WTC11 (cell line): ENCODE data around the gene ITGAE. TPM values are rescaled to one million over a fixed set of nuclear protein-coding genes. Genes with fewer than 3 reads are reported as not detected.

Source experiments
- ATAC-seq: fragments of 200-7000 bp; cut with Tn5 transposase; 2 replicates; pipeline ENCODE4 v1.10.0; 2021; ENCODE audit warnings: mild to moderate bottlenecking, moderate library complexity
- CTCF ChIA-PET: fragments of 300-600 bp; sonication (Branson Sonifier 250); formaldehyde crosslinking; loops from one replicate; lab custom pipeline; 2021; ENCODE audit warnings: antibody characterized with exemption; lab: Charles Lee
- POLR2A ChIA-PET: fragments of 350-600 bp; sonication (Branson Sonifier 250); formaldehyde crosslinking; loops from one replicate; lab custom pipeline; 2021; ENCODE audit warnings: antibody characterized with exemption; lab: Charles Lee
- DNase-seq: peaks from one replicate; pipeline ENCODE4 v3.0.0; 2021; ENCODE audit warnings: low spot score
- H3K27ac Mint-ChIP-seq: 2 replicates; pipeline ENCODE4 v1.8.0; 2021; ENCODE audit warnings: mixed read lengths
- H3K27me3 Mint-ChIP-seq: 2 replicates; pipeline ENCODE4 v1.8.0; 2021; ENCODE audit warnings: low read depth, mild to moderate bottlenecking, moderate library complexity, mixed read lengths
- H3K36me3 Mint-ChIP-seq: 2 replicates; pipeline ENCODE4 v1.8.0; 2021; ENCODE audit warnings: mixed read lengths
- H3K4me1 Mint-ChIP-seq: 2 replicates; pipeline ENCODE4 v1.8.0; 2022; ENCODE audit warnings: mixed read lengths
- H3K4me3 Mint-ChIP-seq: 2 replicates; pipeline ENCODE4 v1.8.0; 2021; ENCODE audit warnings: mild to moderate bottlenecking, moderate library complexity, mixed read lengths
- H3K9me3 Mint-ChIP-seq: 2 replicates; pipeline ENCODE4 v1.8.0; 2021; ENCODE audit warnings: mixed read lengths
- CDX4 ChIP-seq: fragments of 250-450 bp; sonication (Bioruptor Pico); IDR thresholded peaks from 2 replicates; pipeline ENCODE4 v1.9.0; 2021; ENCODE audit warnings: moderate library complexity, mild to moderate bottlenecking, inconsistent platforms, borderline replicate concordance
- FOXP4 ChIP-seq: sonication (generic); formaldehyde crosslinking; IDR thresholded peaks from 2 replicates; pipeline ENCODE4 v1.8.0; 2022; ENCODE audit warnings: mild to moderate bottlenecking, missing genetic modification reagents
- NFYB ChIP-seq: sonication (generic); formaldehyde crosslinking; conservative IDR thresholded peaks from 2 replicates; pipeline ENCODE4 v1.8.0; 2022; ENCODE audit warnings: low read depth, missing genetic modification reagents
- SMAD3 ChIP-seq: sonication (generic); formaldehyde crosslinking; IDR thresholded peaks from 2 replicates; pipeline ENCODE4 v1.8.0; 2022; ENCODE audit warnings: missing genetic modification reagents, mild to moderate bottlenecking, borderline replicate concordance
- SP1 ChIP-seq: sonication (generic); formaldehyde crosslinking; conservative IDR thresholded peaks from 2 replicates; pipeline ENCODE4 v1.8.1; 2022; ENCODE audit warnings: missing genetic modification reagents
- ZNF138 ChIP-seq: sonication (generic); formaldehyde crosslinking; conservative IDR thresholded peaks from 2 replicates; pipeline ENCODE4 v1.8.1; 2022; ENCODE audit warnings: mild to moderate bottlenecking, moderate library complexity, missing genetic modification reagents
- ZNF219 ChIP-seq: sonication (generic); formaldehyde crosslinking; IDR thresholded peaks from 2 replicates; pipeline ENCODE4 v1.8.0; 2023; ENCODE audit warnings: missing genetic modification reagents, mild to moderate bottlenecking, borderline replicate concordance
- ZNF232 ChIP-seq: sonication (generic); formaldehyde crosslinking; IDR thresholded peaks from 2 replicates; pipeline ENCODE4 v1.8.0; 2022; ENCODE audit warnings: mild to moderate bottlenecking, missing genetic modification reagents
- ZNF396 ChIP-seq: fragments of 250-450 bp; sonication (Bioruptor Pico); IDR thresholded peaks from 2 replicates; pipeline ENCODE4 v1.8.0; 2021; ENCODE audit warnings: mild to moderate bottlenecking, moderate library complexity, borderline replicate concordance
- total RNA-seq: library from RNA; stranded (reverse); gene quantifications from 3 replicates; pipeline ENCODE4 v1.2.3, GENCODE V29; 2021
- TF ChIP-seq, protein P1 (sequence below): sonication (generic); formaldehyde crosslinking; IDR thresholded peaks from 2 replicates; pipeline ENCODE4 v1.8.1; 2022; ENCODE audit warnings: mild to moderate bottlenecking, missing genetic modification reagents, moderate library complexity, borderline replicate concordance
- TF ChIP-seq, protein P2 (sequence below): sonication (generic); formaldehyde crosslinking; IDR thresholded peaks from 2 replicates; pipeline ENCODE4 v1.8.1; 2022; ENCODE audit warnings: low read depth, mild to moderate bottlenecking, moderate library complexity, missing genetic modification reagents, borderline replicate concordance
- TF ChIP-seq, protein P3 (sequence below): sonication (generic); formaldehyde crosslinking; IDR thresholded peaks from 2 replicates; pipeline ENCODE4 v1.8.1; 2023; ENCODE audit warnings: mild to moderate bottlenecking, missing genetic modification reagents
- TF ChIP-seq, protein P4 (sequence below): sonication (generic); formaldehyde crosslinking; IDR thresholded peaks from 2 replicates; pipeline ENCODE4 v1.8.0; 2022; ENCODE audit warnings: mild to moderate bottlenecking, missing genetic modification reagents
- TF ChIP-seq, protein P5 (sequence below): fragments of 250-450 bp; sonication (Bioruptor Pico); IDR thresholded peaks from 2 replicates; pipeline ENCODE4 v1.8.0; 2021; ENCODE audit warnings: mild to moderate bottlenecking

ITGAE gene
- total RNA-seq, 1 experiment from 2014 or later = 19.5 TPM

- H3K27ac Mint-ChIP-seq = no peak overlapping the region
- H3K4me3 Mint-ChIP-seq = no peak overlapping the region
- POLR2A ChIA-PET = no interaction called here
- DNase-seq = no peak
- H3K9me3 Mint-ChIP-seq = no peaks in the 10 kb centered on the region
- H3K27me3 Mint-ChIP-seq = no peaks in the 10 kb centered on the region
- TF ChIP-seq, protein P1, sequence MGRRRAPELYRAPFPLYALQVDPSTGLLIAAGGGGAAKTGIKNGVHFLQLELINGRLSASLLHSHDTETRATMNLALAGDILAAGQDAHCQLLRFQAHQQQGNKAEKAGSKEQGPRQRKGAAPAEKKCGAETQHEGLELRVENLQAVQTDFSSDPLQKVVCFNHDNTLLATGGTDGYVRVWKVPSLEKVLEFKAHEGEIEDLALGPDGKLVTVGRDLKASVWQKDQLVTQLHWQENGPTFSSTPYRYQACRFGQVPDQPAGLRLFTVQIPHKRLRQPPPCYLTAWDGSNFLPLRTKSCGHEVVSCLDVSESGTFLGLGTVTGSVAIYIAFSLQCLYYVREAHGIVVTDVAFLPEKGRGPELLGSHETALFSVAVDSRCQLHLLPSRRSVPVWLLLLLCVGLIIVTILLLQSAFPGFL (CRISPR knock-in tag) = no peak
- TF ChIP-seq NFYB (no peak), FOXP4 (CRISPR knock-in tag) (no peak), SP1 (CRISPR knock-in tag) (no peak), SMAD3 (CRISPR knock-in tag) (no peak)
- TF ChIP-seq, protein P2, sequence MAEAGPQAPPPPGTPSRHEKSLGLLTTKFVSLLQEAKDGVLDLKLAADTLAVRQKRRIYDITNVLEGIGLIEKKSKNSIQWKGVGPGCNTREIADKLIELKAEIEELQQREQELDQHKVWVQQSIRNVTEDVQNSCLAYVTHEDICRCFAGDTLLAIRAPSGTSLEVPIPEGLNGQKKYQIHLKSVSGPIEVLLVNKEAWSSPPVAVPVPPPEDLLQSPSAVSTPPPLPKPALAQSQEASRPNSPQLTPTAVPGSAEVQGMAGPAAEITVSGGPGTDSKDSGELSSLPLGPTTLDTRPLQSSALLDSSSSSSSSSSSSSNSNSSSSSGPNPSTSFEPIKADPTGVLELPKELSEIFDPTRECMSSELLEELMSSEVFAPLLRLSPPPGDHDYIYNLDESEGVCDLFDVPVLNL (CRISPR knock-in tag) = no peak
- TF ChIP-seq, protein P3, sequence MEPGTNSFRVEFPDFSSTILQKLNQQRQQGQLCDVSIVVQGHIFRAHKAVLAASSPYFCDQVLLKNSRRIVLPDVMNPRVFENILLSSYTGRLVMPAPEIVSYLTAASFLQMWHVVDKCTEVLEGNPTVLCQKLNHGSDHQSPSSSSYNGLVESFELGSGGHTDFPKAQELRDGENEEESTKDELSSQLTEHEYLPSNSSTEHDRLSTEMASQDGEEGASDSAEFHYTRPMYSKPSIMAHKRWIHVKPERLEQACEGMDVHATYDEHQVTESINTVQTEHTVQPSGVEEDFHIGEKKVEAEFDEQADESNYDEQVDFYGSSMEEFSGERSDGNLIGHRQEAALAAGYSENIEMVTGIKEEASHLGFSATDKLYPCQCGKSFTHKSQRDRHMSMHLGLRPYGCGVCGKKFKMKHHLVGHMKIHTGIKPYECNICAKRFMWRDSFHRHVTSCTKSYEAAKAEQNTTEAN = no peak
- TF ChIP-seq, all 79 proteins: peak for 0
- CTCF ChIA-PET = no interaction called here
- no peak for ATAC-seq
- Mint-ChIP-seq H3K4me1 (peaks cover 9% of the 10 kb centered on the region), H3K36me3 (no peaks in the 10 kb centered on the region)
Observed at GRCh38 chr17:3688852-3689261, 112.1 kb downstream of the ITGAE start.

- POLR2A ChIA-PET = no interaction called here
- Mint-ChIP-seq H3K4me3 (no peak overlapping the region), H3K36me3 (no peaks in the 10 kb centered on the region), H3K27ac (peak overlapping the region; percentile 57; the same call in 1 of the 2 replicates), H3K9me3 (no peaks in the 10 kb centered on the region), H3K27me3 (no peaks in the 10 kb centered on the region), H3K4me1 (peaks cover 7% of the 10 kb centered on the region)
- TF ChIP-seq ZNF232 (CRISPR knock-in tag) = no peak
- TF ChIP-seq ZNF138 (CRISPR knock-in tag) = no peak
- TF ChIP-seq ZNF219 (CRISPR knock-in tag) = no peak
- TF ChIP-seq, protein P4, sequence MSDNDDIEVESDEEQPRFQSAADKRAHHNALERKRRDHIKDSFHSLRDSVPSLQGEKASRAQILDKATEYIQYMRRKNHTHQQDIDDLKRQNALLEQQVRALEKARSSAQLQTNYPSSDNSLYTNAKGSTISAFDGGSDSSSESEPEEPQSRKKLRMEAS (CRISPR knock-in tag) = no peak
- TF ChIP-seq ZNF396 (CRISPR knock-in tag) = no peak
- no peak for TF ChIP-seq CDX4
- TF ChIP-seq, protein P5, sequence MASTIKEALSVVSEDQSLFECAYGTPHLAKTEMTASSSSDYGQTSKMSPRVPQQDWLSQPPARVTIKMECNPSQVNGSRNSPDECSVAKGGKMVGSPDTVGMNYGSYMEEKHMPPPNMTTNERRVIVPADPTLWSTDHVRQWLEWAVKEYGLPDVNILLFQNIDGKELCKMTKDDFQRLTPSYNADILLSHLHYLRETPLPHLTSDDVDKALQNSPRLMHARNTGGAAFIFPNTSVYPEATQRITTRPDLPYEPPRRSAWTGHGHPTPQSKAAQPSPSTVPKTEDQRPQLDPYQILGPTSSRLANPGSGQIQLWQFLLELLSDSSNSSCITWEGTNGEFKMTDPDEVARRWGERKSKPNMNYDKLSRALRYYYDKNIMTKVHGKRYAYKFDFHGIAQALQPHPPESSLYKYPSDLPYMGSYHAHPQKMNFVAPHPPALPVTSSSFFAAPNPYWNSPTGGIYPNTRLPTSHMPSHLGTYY (CRISPR knock-in tag) = no peak
- DNase-seq (no peak), ATAC-seq (peak; percentile 19; the same call in 1 of the 2 replicates)
- CTCF ChIA-PET = no interaction called here
Observed at GRCh38 chr17:3688027-3688553, 112.9 kb downstream of the ITGAE start.
